A549 (cell line): Measurements from ENCODE around the gene PLXNB2. TPM values are rescaled to one million over a fixed set of nuclear protein-coding genes. Genes with fewer than 3 reads are reported as not detected.

Source experiments
- ATAC-seq, 2 experiments: fragments of 200-7000 bp in 1 of 2; fragments of >200 bp in 1 of 2; cut with Nextera tagmentation in 1 of 2; cut with Tn5 transposase in 1 of 2; 3 replicates each; pipeline versions ENCODE4 v1.8.0 to v1.9.1; 2018 to 2020; ENCODE audit warnings: mild to moderate bottlenecking in 1 of 2, moderate library complexity in 1 of 2
- CTCF ChIA-PET: fragments of 300-600 bp; sonication (Branson Sonifier 250); formaldehyde crosslinking; extraction: SDS; loops from one replicate; lab custom pipeline; 2021; ENCODE audit warnings: antibody characterized with exemption, inconsistent platforms; lab: Yijun Ruan, JAX
- POLR2A ChIA-PET: fragments of 350-600 bp; formaldehyde crosslinking; extraction: SDS; loops from one replicate; lab custom pipeline; 2021; ENCODE audit warnings: antibody characterized with exemption, inconsistent platforms; lab: Yijun Ruan, JAX
- DNase-seq, 2 experiments: peaks; one replicate each; pipeline versions ENCODE4 v3.0.0 to v3.0.0-alpha.2; 2011 to 2016; ENCODE audit warnings: low read depth in 1 of 2, low spot score in 1 of 2
- FAIRE-seq: peaks from 2 replicates; lab custom pipeline; 2011; peaks lifted over from hg19 to GRCh38; lab: Jason Lieb, UNC
- H3K27ac ChIP-seq, 2 experiments: fragments of >200 bp; sonication (Bioruptor Twin); formaldehyde crosslinking; 3 replicates each; pipeline ENCODE4 v1.5.1; 2016 to 2017
- H3K4me1 ChIP-seq: fragments of >200 bp; sonication (Bioruptor Twin); formaldehyde crosslinking; 3 replicates; pipeline ENCODE4 v1.6.1; 2016
- H3K4me2 ChIP-seq: fragments of >200 bp; sonication (Bioruptor Twin); formaldehyde crosslinking; 3 replicates; pipeline ENCODE4 v1.6.1; 2016
- H3K4me3 ChIP-seq: fragments of >200 bp; sonication (Bioruptor Twin); formaldehyde crosslinking; 3 replicates; pipeline ENCODE4 v1.5.1; 2016
- H3K9me3 ChIP-seq: fragments of >200 bp; sonication (Bioruptor Twin); formaldehyde crosslinking; 3 replicates; pipeline ENCODE4 v1.6.1; 2016
- BCL3 ChIP-seq: fragments of >200 bp; sonication (Bioruptor Twin); formaldehyde crosslinking; IDR thresholded peaks from 3 replicates; pipeline ENCODE4 v1.6.1; 2016
- CBX8 ChIP-seq: fragments of 200-600 bp; sonication (generic); IDR thresholded peaks from 2 replicates; pipeline ENCODE4 v1.6.1; 2016
- CEBPB ChIP-seq, 2 experiments: fragments of >200 bp in 1 of 2; sonication (Bioruptor Twin) in 1 of 2; formaldehyde crosslinking in 1 of 2; IDR thresholded peaks; 2 replicates each; pipeline ENCODE4 v1.6.1; 2012 to 2016
- CHD2 ChIP-seq: fragments of 150-350 bp; IDR thresholded peaks from 2 replicates; pipeline ENCODE4 v1.6.1; 2014; ENCODE audit warnings: low read length; ENCODE audit not compliant: partially characterized antibody
- CHD4 ChIP-seq: fragments of 200-600 bp; sonication (generic); IDR thresholded peaks from 2 replicates; pipeline ENCODE4 v1.6.1; 2016; ENCODE audit warnings: antibody characterized with exemption, mild to moderate bottlenecking, borderline replicate concordance
- EHMT2 ChIP-seq: fragments of 200-600 bp; sonication (generic); IDR thresholded peaks from 2 replicates; pipeline ENCODE4 v1.6.1; 2016; ENCODE audit warnings: antibody characterized with exemption, low read depth, mild to moderate bottlenecking, moderate library complexity
- EP300 ChIP-seq, 2 experiments: fragments of >200 bp; sonication (Bioruptor Twin); formaldehyde crosslinking; IDR thresholded peaks; 2 replicates in 1 of 2; 3 replicates in 1 of 2; pipeline ENCODE4 v1.6.1; 2016 to 2017
- ESRRA ChIP-seq: fragments of 150-350 bp; IDR thresholded peaks from 2 replicates; pipeline ENCODE4 v1.6.1; 2014; ENCODE audit warnings: mild to moderate bottlenecking, low read length, borderline replicate concordance
- FOSB ChIP-seq: fragments of 250-450 bp; sonication (Bioruptor Pico); IDR thresholded peaks from 2 replicates; pipeline ENCODE4 v1.5.0; 2020; ENCODE audit warnings: mild to moderate bottlenecking, moderate library complexity
- FOSL2 ChIP-seq, 2 experiments: fragments of 450-650 bp in 1 of 2; fragments of >200 bp in 1 of 2; sonication (Bioruptor Twin) in 1 of 2; formaldehyde crosslinking; IDR thresholded peaks; 2 replicates each; pipeline versions ENCODE4 v1.5.0 to v1.6.1; 2016 to 2020; ENCODE audit warnings: mild to moderate bottlenecking in 1 of 2, moderate library complexity in 1 of 2
- FOXS1 ChIP-seq: fragments of 250-450 bp; sonication (Bioruptor Pico); IDR thresholded peaks from 2 replicates; pipeline ENCODE4 v1.5.0; 2020; ENCODE audit warnings: mild to moderate bottlenecking, moderate library complexity
- HDAC2 ChIP-seq: fragments of 200-600 bp; sonication (generic); IDR thresholded peaks from 2 replicates; pipeline ENCODE4 v1.6.1; 2016
- HES2 ChIP-seq: fragments of >200 bp; sonication (Bioruptor Twin); formaldehyde crosslinking; IDR thresholded peaks from 2 replicates; pipeline ENCODE4 v1.6.1; 2016
- HMGXB4 ChIP-seq: fragments of 250-450 bp; sonication (Bioruptor Pico); IDR thresholded peaks from 2 replicates; pipeline ENCODE4 v1.5.0; 2021; ENCODE audit warnings: mild to moderate bottlenecking, moderate library complexity, borderline replicate concordance
- HOXA7 ChIP-seq: fragments of 250-450 bp; sonication (Bioruptor Pico); IDR thresholded peaks from 2 replicates; pipeline ENCODE4 v1.5.0; 2020; ENCODE audit warnings: mild to moderate bottlenecking, moderate library complexity
- HOXB13 ChIP-seq: fragments of 250-450 bp; sonication (Bioruptor Pico); IDR thresholded peaks from 2 replicates; pipeline ENCODE4 v1.5.0; 2020; ENCODE audit warnings: low read depth, mild to moderate bottlenecking, moderate library complexity
- HOXB5 ChIP-seq: fragments of 250-450 bp; sonication (Bioruptor Pico); IDR thresholded peaks from 2 replicates; pipeline ENCODE4 v1.5.0; 2020; ENCODE audit warnings: mild to moderate bottlenecking, moderate library complexity
- MAFK ChIP-seq: fragments of 450-650 bp; IDR thresholded peaks from 2 replicates; pipeline ENCODE4 v1.6.1; 2014; ENCODE audit not compliant: partially characterized antibody
- MAX ChIP-seq: IDR thresholded peaks from 2 replicates; pipeline ENCODE4 v1.6.1; 2012
- MAZ ChIP-seq: fragments of 150-350 bp; IDR thresholded peaks from 2 replicates; pipeline ENCODE4 v1.6.1; 2014; ENCODE audit warnings: antibody characterized with exemption, low read depth, low read length, borderline replicate concordance
- MYC ChIP-seq: IDR thresholded peaks from 2 replicates; pipeline ENCODE4 v1.6.1; 2012; ENCODE audit warnings: mild to moderate bottlenecking, inconsistent platforms, low read length, improper control_type of control experiment, borderline replicate concordance
- NPAS2 ChIP-seq: fragments of 250-450 bp; sonication (Bioruptor Pico); IDR thresholded peaks from 2 replicates; pipeline ENCODE4 v1.8.0; 2022; ENCODE audit warnings: mild to moderate bottlenecking, moderate library complexity, borderline replicate concordance
- NR3C1 ChIP-seq: fragments of >200 bp; sonication (Bioruptor Twin); formaldehyde crosslinking; IDR thresholded peaks from 3 replicates; pipeline ENCODE4 v1.6.1; 2017
- PBX3 ChIP-seq: IDR thresholded peaks from 2 replicates; pipeline ENCODE4 v1.6.1; 2012
- PHF8 ChIP-seq: fragments of 200-600 bp; sonication (generic); IDR thresholded peaks from 2 replicates; pipeline ENCODE4 v1.6.1; 2016; ENCODE audit warnings: low read depth, mild to moderate bottlenecking, antibody characterized with exemption, moderate library complexity, borderline replicate concordance
- POLR2A ChIP-seq: IDR thresholded peaks from 2 replicates; pipeline ENCODE4 v1.6.1; 2012; ENCODE audit warnings: mild to moderate bottlenecking, low read length
- POLR2AphosphoS2 ChIP-seq: conservative IDR thresholded peaks from 2 replicates; pipeline ENCODE4 v1.6.1; 2012; ENCODE audit warnings: low read length, improper control_type of control experiment, inconsistent platforms
- RAD21 ChIP-seq, 2 experiments: fragments of >200 bp in 1 of 2; sonication (Bioruptor Twin) in 1 of 2; formaldehyde crosslinking in 1 of 2; IDR thresholded peaks in 1 of 2; conservative IDR thresholded peaks in 1 of 2; 2 replicates in 1 of 2; 3 replicates in 1 of 2; pipeline ENCODE4 v1.6.1; 2012 to 2018; ENCODE audit warnings: inconsistent platforms in 1 of 2
- SMC3 ChIP-seq: fragments of >200 bp; sonication (Bioruptor Twin); formaldehyde crosslinking; IDR thresholded peaks from 3 replicates; pipeline ENCODE4 v1.6.1; 2018; ENCODE audit warnings: inconsistent platforms
- SREBF2 ChIP-seq: fragments of 450-650 bp; IDR thresholded peaks from 2 replicates; pipeline ENCODE4 v1.6.1; 2014; ENCODE audit warnings: mild to moderate bottlenecking, moderate library complexity
- USF2 ChIP-seq: fragments of 450-650 bp; IDR thresholded peaks from 2 replicates; pipeline ENCODE4 v1.6.1; 2014; ENCODE audit warnings: antibody characterized with exemption
- ZNF302 ChIP-seq: fragments of 250-450 bp; sonication (Bioruptor Pico); IDR thresholded peaks from 2 replicates; pipeline ENCODE4 v1.9.0; 2021; ENCODE audit warnings: inconsistent platforms, mild to moderate bottlenecking, moderate library complexity
- ZSCAN20 ChIP-seq: fragments of 250-450 bp; sonication (Bioruptor Pico); IDR thresholded peaks from 2 replicates; pipeline ENCODE4 v1.8.0; 2022; ENCODE audit warnings: mild to moderate bottlenecking, moderate library complexity
- WGBS: methylation state at CpG from one replicate; pipeline ENCODE4 v1.1.6; 2017; ENCODE audit errors: missing lambda C conversion rate; 5-methylcytosine and 5-hydroxymethylcytosine counted together
- polyA plus RNA-seq, 4 experiments: library from polyadenylated mRNA; depleted of rRNA in 3 of 4; stranded (reverse); fragments of >200 nt; fragmentation: RNase III in 1 of 4; extraction: RNeasy Plus Mini Kit Qiagen cat#74134 plus additional on column Dnase treatment in 1 of 4; gene quantifications; 2 replicates in 3 of 4; 3 replicates in 1 of 4; pipeline ENCODE4 v1.2.3, GENCODE V29; 2011 to 2017

PLXNB2 gene
- polyA plus RNA-seq, 2 of the 4 experiments (the other 2 are of a cell fraction) = 24.6 to 64.4 TPM

GRCh38 chr22:50226875-50227165 is 80.6 kb downstream of the PLXNB2 start:
- POLR2A ChIA-PET = no interaction called here
- ATAC-seq (no peak), DNase-seq (no peak), FAIRE-seq (no peak)
- H3K9me3 ChIP-seq = no peaks in the 10 kb centered on the region
- WGBS = 96% methylated on average over 4 of the region's 18 CpGs
- H3K4me2 ChIP-seq = no peak overlapping the region
- H3K27ac ChIP-seq = no peak overlapping the region
- no peaks in the 10 kb centered on the region for H3K4me1 ChIP-seq
- TF ChIP-seq HOXB13 (CRISPR knock-in tag) (no peak), MAFK (no peak), USF2 (no peak), EHMT2 (no peak), FOXS1 (CRISPR knock-in tag) (no peak), SMC3 (no peak), MAZ (no peak), POLR2A (no peak), MAX (no peak), HES2 (no peak), ZSCAN20 (no peak), ESRRA (no peak), MYC (no peak), EP300 (IDR thresholded peaks at IDR 0.05) (no peak), NR3C1 (no peak), NPAS2 (no peak), FOSB (no peak), CHD2 (no peak)
- CTCF ChIA-PET = interaction anchor here (1.0 to 2.7 kb wide), 3 partner anchors 11 to 63 kb away, joined by 3 to 10 read pairs (median 4); no protein-coding TSS in a partner anchor
- no peak overlapping the region for H3K4me3 ChIP-seq

- ChIA-PET POLR2A (no interaction called here), CTCF (interaction anchor here (0.8 to 2.7 kb wide), 4 partner anchors 11 to 273 kb away, joined by 3 to 10 read pairs (median 5); no protein-coding TSS in a partner anchor)
- Histone ChIP-seq H3K4me2 (no peak overlapping the region), H3K4me3 (no peak overlapping the region), H3K9me3 (no peaks in the 10 kb centered on the region), H3K4me1 (no peaks in the 10 kb centered on the region), H3K27ac (no peak overlapping the region)
- FAIRE-seq (no peak), DNase-seq (no peak), ATAC-seq (no peak)
- TF ChIP-seq FOSL2 (IDR thresholded peaks at IDR 0.05) (no peak), FOSL2 (CRISPR knock-in tag; IDR thresholded peaks at IDR 0.05) (no peak), HOXB5 (CRISPR knock-in tag) (no peak), HDAC2 (no peak), RAD21 (conservative IDR thresholded peaks at IDR 0.05 in 1 of 2, IDR thresholded peaks at IDR 0.05 in 1 of 2) (no peak), MAZ (no peak), SREBF2 (no peak), HOXA7 (CRISPR knock-in tag) (no peak), PBX3 (no peak), BCL3 (no peak), PHF8 (no peak), MAX (no peak), CEBPB (IDR thresholded peaks at IDR 0.05) (no peak), HMGXB4 (CRISPR knock-in tag) (no peak), CHD4 (no peak), FOXS1 (CRISPR knock-in tag) (no peak), NPAS2 (no peak), POLR2AphosphoS2 (no peak), ZNF302 (CRISPR knock-in tag) (no peak), CBX8 (no peak)
- WGBS = 93% methylated on average over 4 of the region's 31 CpGs
Observed at GRCh38 chr22:50226063-50226874, 81.2 kb downstream of the PLXNB2 start.
